22Rv1 (cell line): Measurements from ENCODE around the gene CPXM2.

Experiments
- CTCF ChIP-seq: fragments of 450-650 bp; IDR thresholded peaks from 2 replicates; pipeline ENCODE4 v1.5.1; 2017; ENCODE audit warnings: mild to moderate bottlenecking
- ZFX ChIP-seq: fragments of 450-650 bp; IDR thresholded peaks from 2 replicates; pipeline ENCODE4 v1.6.1; 2017; ENCODE audit warnings: antibody characterized with exemption, borderline replicate concordance

GRCh38 chr10:123798856-123799255 is 92.8 kb downstream of the CPXM2 start:
- TF ChIP-seq CTCF (no peak), ZFX (no peak)
